ENCODE results near the gene MYPOP. TPM values are rescaled to one million over a fixed set of nuclear protein-coding genes. Genes with fewer than 3 reads are reported as not detected.

MYPOP gene
- total RNA-seq, 1 experiment from 2014 or later: 11.1 TPM

- no peaks in the 10 kb centered on the region for H3K36me3 ChIP-seq (ENCODE audit: control insufficient read depth, insufficient read depth, low read length)
- no peak for TF ChIP-seq POLR2AphosphoS5 (IDR thresholded peaks at IDR 0.05; ENCODE audit: low read depth, low read length)
- TF ChIP-seq REST (IDR thresholded peaks at IDR 0.05; ENCODE audit: insufficient read depth in 1 of 2, low read depth in 2 of 2, low read length in 1 of 2): no peak
- TF ChIP-seq TCF7L2 (IDR thresholded peaks at IDR 0.05; ENCODE audit: low read depth, low read length): no peak
- no peak for TF ChIP-seq CTCF (IDR thresholded peaks at IDR 0.05)
- TF ChIP-seq SIN3A (IDR thresholded peaks at IDR 0.05; ENCODE audit: borderline replicate concordance, insufficient read depth, low read depth, low read length): no peak
- in situ Hi-C loops (cut with HindIII; ENCODE audit: low pct_unique_long_range_greater_than_20kb, low sequenced_read_pairs): no loop called here
- ATAC-seq: no peak
- H3K4me3 ChIP-seq (ENCODE audit: low read depth in 2 of 2, low read length in 2 of 2): no peak overlapping the region
- no peaks in the 10 kb centered on the region for H3K27me3 ChIP-seq (ENCODE audit: control insufficient read depth, insufficient read depth, low read length)
- intact Hi-C loops (cut with micrococcal nuclease; ENCODE audit: unreplicated experiment): no loop called here
- H3K9me3 ChIP-seq (ENCODE audit: control insufficient read depth, insufficient read depth, low read depth, low read length): no peaks in the 10 kb centered on the region
- no peaks in the 10 kb centered on the region for H3K4me1 ChIP-seq (ENCODE audit: control insufficient read depth, insufficient read depth, low read length)
- POLR2A ChIA-PET: interaction anchor here (0.5 kb wide), 1 partner anchor 328 kb away, joined by 3 read pairs; no protein-coding TSS in a partner anchor
- CTCF ChIA-PET: no interaction called here
- no peak for DNase-seq (ENCODE audit: low read depth, low spot score)
- BruUV-seq (replicated peaks): no TSS peak
- no peak overlapping the region for H3K27ac ChIP-seq (ENCODE audit: low read length)
Observed at GRCh38 chr19:45908956-45909355, 6.5 kb upstream of the MYPOP start.

GRCh38 chr19:45906221-45906620 is 3.8 kb upstream of the MYPOP start:
- TF ChIP-seq SIN3A (IDR thresholded peaks at IDR 0.05; ENCODE audit: borderline replicate concordance, insufficient read depth, low read depth, low read length) (no peak), TCF7L2 (IDR thresholded peaks at IDR 0.05; ENCODE audit: low read depth, low read length) (no peak), REST (IDR thresholded peaks at IDR 0.05; ENCODE audit: insufficient read depth in 1 of 2, low read depth in 2 of 2, low read length in 1 of 2) (no peak), CTCF (IDR thresholded peaks at IDR 0.05) (no peak), POLR2AphosphoS5 (IDR thresholded peaks at IDR 0.05; ENCODE audit: low read depth, low read length) (no peak)
- intact Hi-C loops (cut with micrococcal nuclease; ENCODE audit: unreplicated experiment) (no loop called here), in situ Hi-C loops (cut with HindIII; ENCODE audit: low pct_unique_long_range_greater_than_20kb, low sequenced_read_pairs) (no loop called here)
- H3K9me3 ChIP-seq (ENCODE audit: control insufficient read depth, insufficient read depth, low read depth, low read length): no peaks in the 10 kb centered on the region
- no peak overlapping the region for H3K4me3 ChIP-seq (ENCODE audit: low read depth in 2 of 2, low read length in 2 of 2)
- no peaks in the 10 kb centered on the region for H3K27me3 ChIP-seq (ENCODE audit: control insufficient read depth, insufficient read depth, low read length)
- POLR2A ChIA-PET: no interaction called here
- ATAC-seq (no peak), DNase-seq (ENCODE audit: low read depth, low spot score) (no peak)
- H3K27ac ChIP-seq (ENCODE audit: low read length): no peak overlapping the region
- H3K36me3 ChIP-seq (ENCODE audit: control insufficient read depth, insufficient read depth, low read length): peaks cover 2% of the 10 kb centered on the region; the same call in 1 of the 2 replicates
- BruUV-seq (replicated peaks): no TSS peak
- CTCF ChIA-PET: no interaction called here
- no peaks in the 10 kb centered on the region for H3K4me1 ChIP-seq (ENCODE audit: control insufficient read depth, insufficient read depth, low read length)

Data from Panc1 (cell line).